GM10266 (cell line): ENCODE data around the gene GTPBP6.

ENCODE experiments used
- DNase-seq: peaks from one replicate; pipeline ENCODE4 v3.0.0; 2012; ENCODE audit errors: extremely low spot score
- TF ChIP-seq, protein P1 (sequence below): IDR thresholded peaks from 2 replicates; pipeline ENCODE4 v1.5.1; 2012; ENCODE audit warnings: mild to moderate bottlenecking, low read depth; ENCODE audit not compliant: control insufficient read depth, insufficient read depth; ENCODE audit errors: missing control alignments

The GTPBP6 gene

GRCh38 chrX:338281-338835 is 19.8 kb upstream of the GTPBP6 start:
- TF ChIP-seq, protein P1, sequence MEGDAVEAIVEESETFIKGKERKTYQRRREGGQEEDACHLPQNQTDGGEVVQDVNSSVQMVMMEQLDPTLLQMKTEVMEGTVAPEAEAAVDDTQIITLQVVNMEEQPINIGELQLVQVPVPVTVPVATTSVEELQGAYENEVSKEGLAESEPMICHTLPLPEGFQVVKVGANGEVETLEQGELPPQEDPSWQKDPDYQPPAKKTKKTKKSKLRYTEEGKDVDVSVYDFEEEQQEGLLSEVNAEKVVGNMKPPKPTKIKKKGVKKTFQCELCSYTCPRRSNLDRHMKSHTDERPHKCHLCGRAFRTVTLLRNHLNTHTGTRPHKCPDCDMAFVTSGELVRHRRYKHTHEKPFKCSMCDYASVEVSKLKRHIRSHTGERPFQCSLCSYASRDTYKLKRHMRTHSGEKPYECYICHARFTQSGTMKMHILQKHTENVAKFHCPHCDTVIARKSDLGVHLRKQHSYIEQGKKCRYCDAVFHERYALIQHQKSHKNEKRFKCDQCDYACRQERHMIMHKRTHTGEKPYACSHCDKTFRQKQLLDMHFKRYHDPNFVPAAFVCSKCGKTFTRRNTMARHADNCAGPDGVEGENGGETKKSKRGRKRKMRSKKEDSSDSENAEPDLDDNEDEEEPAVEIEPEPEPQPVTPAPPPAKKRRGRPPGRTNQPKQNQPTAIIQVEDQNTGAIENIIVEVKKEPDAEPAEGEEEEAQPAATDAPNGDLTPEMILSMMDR = no peak
- DNase-seq = no peak

DNA sequence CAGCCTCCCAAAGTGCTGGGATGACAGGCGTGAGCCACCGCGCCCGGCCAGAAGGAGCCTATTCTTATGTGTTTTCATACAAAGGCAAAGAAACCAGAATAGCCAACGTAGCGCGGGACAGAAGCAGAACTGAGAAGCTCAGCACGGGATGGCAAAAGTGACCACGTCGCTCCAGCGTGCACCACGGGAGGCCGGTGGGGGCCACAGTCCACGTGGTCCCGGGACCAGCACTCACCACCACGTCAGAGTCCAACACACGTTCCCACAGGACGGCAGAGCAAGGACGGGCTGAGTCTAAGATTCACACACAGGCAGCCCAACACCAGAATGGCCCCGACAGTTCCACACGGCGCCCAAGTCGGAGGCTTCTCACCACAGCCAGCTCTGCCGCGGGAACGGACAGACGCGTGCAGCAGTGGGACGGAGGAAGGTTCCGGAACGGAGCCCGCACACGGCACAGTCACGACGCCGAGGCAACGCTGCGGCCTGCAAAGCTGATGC is 18.8 kb upstream of the GTPBP6 start:
- no peak for DNase-seq
- TF ChIP-seq, protein P1 = no peak

GRCh38 chrX:336227-336626 is 17.6 kb upstream of the GTPBP6 start:
- TF ChIP-seq, protein P1 = no peak

DNA sequence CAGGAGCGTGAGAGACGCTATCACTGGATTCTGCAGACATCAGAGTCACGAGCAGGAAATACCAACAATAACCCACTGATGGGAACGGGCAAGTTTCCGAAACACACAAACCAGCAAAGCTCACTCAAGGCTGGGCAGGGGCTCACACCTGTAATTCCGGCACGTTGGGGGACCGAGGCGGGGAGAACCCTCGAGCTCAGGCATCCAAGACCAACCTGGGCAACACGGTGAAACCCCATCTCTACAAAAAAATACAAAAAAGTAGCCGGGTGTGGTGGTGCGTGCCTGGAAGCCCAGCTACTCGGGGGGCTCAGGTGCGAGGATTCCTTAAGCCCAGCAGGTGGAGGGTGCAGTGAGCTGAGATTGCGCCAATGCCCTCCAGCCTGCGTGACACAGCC is 17.2 kb upstream of the GTPBP6 start:
- TF ChIP-seq, protein P1 = no peak
- DNase-seq = no peak

More at GRCh38 chrX:336227-336626, 17.6 kb upstream of the GTPBP6 start:
- no peak for DNase-seq

DNA sequence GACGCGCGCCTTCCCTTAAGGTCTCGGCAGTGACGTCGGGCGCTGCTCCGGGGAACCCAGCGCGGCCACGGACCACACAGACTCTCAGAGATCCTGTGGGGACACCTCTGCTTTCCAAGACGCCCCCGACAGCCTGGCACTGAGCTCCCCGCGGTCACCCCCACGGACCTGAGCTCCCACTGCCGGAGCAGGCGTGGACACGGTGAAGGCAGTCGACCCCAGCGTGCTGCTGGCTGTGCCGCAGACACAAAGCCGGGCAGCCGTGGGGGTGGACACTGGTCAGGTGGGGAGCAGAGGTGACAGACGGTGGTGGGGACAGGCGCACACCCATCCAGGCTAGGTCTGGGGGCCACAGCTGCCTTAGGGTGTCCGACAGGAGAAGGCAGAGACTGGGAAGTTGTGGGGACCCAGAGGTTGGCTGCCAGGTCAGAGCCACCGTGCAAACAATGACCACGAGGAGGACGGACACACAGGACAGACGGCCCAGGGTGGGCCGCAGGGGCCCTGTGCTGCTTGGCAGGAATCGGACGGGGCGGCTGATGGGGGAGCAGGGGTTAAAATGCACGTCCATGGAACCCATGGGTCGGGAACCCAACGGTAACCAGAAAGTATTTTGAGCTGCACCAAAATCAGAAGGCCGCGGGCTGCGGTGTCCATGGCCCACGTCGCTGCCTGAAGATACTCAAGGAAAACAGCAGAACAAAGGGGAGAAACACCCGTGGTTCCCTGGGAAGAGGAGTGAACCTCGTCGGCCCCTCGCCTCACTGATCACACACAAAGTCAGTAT is 16.6 kb upstream of the GTPBP6 start:
- no peak for DNase-seq
- TF ChIP-seq, protein P1 = no peak

- TF ChIP-seq, protein P1 = no peak
- no peak for DNase-seq
These were observed 15.8 kb upstream of the GTPBP6 start for GRCh38 chrX:334331-334891.

- no peak for DNase-seq
- TF ChIP-seq, protein P1 = no peak
These were observed 15.2 kb upstream of the GTPBP6 start for GRCh38 chrX:333611-334311.
